Measurements from ENCODE around the gene OLFM1. TPM values are rescaled to one million over a fixed set of nuclear protein-coding genes. Genes with fewer than 3 reads are reported as not detected.

The OLFM1 gene
- polyA plus RNA-seq, 1 donor (not counting 4 experiments of a cell fraction or from before 2014, with no cell fraction given), result 0.25 TPM

DNA sequence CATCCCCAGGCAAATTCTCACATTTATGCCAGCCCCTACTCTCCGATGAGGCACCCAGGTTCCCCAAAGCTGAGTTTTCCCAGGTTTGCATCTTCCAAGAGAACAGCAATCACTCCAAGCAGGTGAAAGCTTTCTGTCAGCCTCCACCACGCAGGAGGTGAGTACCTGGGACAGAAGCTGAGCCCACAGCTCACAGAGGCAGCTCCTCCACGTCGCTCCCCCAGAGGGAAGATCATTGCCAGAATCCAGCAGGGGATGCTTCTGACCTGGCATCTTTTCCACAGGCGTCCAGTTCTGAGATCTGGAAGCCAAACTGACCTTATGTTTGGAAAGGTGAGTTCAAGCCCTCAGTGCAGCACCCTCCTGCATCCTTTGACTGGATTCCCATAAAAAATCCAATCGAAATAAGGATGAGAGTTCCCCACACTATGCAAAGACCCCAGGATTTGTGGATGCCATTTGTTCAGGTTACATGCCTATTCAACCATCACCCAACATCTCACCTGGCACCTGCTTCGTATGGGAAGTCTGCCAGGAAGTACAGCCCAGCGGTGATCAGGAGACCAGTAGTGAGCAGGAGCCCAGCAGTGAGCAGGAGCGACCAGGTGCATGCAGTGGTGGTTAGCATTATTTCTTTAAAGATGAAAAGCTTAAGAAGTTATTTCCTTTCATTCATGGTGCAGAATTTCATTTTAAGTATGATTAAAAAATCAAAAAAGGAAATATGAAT is 47.4 kb upstream of the OLFM1 start:
- dilution Hi-C loops (cut with MboI; ENCODE audit: extremely low pct_ligation_motif_present, low sequenced_read_pairs), result no loop called here

DNA sequence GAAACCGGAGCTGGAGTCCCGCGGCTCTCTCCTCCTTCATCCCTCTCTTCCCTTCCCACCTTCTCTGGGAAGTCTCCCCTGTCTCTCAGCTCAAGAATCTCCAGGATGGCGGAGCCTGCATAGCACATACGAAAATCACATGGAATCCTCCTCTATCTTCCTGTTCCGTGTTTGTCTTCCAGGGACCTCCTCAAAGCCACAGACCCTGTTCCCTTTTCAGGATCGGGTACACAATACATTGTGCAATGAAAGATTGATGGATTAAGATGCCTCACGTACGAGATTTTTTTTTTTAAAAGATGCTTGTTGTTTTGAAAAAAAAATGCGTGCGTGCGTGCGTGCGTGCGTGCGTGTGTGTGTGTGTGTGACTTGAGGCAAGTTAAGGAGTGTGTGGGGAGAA is 46.6 kb upstream of the OLFM1 start:
- H3K27ac ChIP-seq (ENCODE audit: control insufficient read depth, insufficient read depth, low read length), result no peak overlapping the region
- dilution Hi-C loops (cut with MboI; ENCODE audit: extremely low pct_ligation_motif_present, low sequenced_read_pairs), result no loop called here
- no peaks in the 10 kb centered on the region for H4K20me1 ChIP-seq (ENCODE audit: control insufficient read depth, extremely low read depth, insufficient read depth, low read length)
- no peak overlapping the region for H3K9ac ChIP-seq (ENCODE audit: control insufficient read depth, extremely low read depth, insufficient read depth, low read length)
- H3K27me3 ChIP-seq (ENCODE audit: control insufficient read depth, extremely low read depth, insufficient read depth, low read length), result peaks cover 7% of the 10 kb centered on the region
- DNase-seq (ENCODE audit: low read depth, low spot score) (no peak), FAIRE-seq (no peak)
- TF ChIP-seq EZH2 (IDR thresholded peaks at IDR 0.05; ENCODE audit: low read length), result no peak
- TF ChIP-seq, protein P1, sequence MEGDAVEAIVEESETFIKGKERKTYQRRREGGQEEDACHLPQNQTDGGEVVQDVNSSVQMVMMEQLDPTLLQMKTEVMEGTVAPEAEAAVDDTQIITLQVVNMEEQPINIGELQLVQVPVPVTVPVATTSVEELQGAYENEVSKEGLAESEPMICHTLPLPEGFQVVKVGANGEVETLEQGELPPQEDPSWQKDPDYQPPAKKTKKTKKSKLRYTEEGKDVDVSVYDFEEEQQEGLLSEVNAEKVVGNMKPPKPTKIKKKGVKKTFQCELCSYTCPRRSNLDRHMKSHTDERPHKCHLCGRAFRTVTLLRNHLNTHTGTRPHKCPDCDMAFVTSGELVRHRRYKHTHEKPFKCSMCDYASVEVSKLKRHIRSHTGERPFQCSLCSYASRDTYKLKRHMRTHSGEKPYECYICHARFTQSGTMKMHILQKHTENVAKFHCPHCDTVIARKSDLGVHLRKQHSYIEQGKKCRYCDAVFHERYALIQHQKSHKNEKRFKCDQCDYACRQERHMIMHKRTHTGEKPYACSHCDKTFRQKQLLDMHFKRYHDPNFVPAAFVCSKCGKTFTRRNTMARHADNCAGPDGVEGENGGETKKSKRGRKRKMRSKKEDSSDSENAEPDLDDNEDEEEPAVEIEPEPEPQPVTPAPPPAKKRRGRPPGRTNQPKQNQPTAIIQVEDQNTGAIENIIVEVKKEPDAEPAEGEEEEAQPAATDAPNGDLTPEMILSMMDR (optimal IDR thresholded peaks at IDR 0.05 in 1 of 3, IDR thresholded peaks at IDR 0.05 in 1 of 3, conservative IDR thresholded peaks at IDR 0.05 in 1 of 3; ENCODE audit: extremely low read depth in 1 of 3, insufficient read depth in 2 of 3, low read length in 3 of 3), result no peak
- H2AFZ ChIP-seq (ENCODE audit: control insufficient read depth, low read length), result no peak overlapping the region
- no peak overlapping the region for H3K4me3 ChIP-seq (ENCODE audit: control insufficient read depth in 2 of 3, extremely low read depth in 1 of 3, insufficient read depth in 2 of 3, low read depth in 1 of 3, low read length in 3 of 3)
- H3K9me1 ChIP-seq (ENCODE audit: control insufficient read depth, extremely low read depth, insufficient read depth, low read length), result no peaks in the 10 kb centered on the region
- no peak overlapping the region for H3K4me2 ChIP-seq (ENCODE audit: control insufficient read depth, extremely low read depth, insufficient read depth, low read depth, low read length)
- H3K36me3 ChIP-seq (ENCODE audit: control insufficient read depth in 2 of 2, extremely low read depth in 1 of 2, insufficient read depth in 2 of 2, low read length in 2 of 2), result no peaks in the 10 kb centered on the region
- no peaks in the 10 kb centered on the region for H3K9me3 ChIP-seq (ENCODE audit: control insufficient read depth, low read depth, low read length)
- no peaks in the 10 kb centered on the region for H3K79me2 ChIP-seq (ENCODE audit: control insufficient read depth, insufficient read depth, low read length)
- H3K4me1 ChIP-seq (ENCODE audit: control insufficient read depth, extremely low read depth, insufficient read depth, low read length), result no peaks in the 10 kb centered on the region

More for the DNA sequence above, 47.4 kb upstream of the OLFM1 start:
- DNase-seq (ENCODE audit: low read depth, low spot score) (no peak), FAIRE-seq (no peak)
- no peaks in the 10 kb centered on the region for H3K36me3 ChIP-seq (ENCODE audit: control insufficient read depth in 2 of 2, extremely low read depth in 1 of 2, insufficient read depth in 2 of 2, low read length in 2 of 2)
- no peaks in the 10 kb centered on the region for H3K79me2 ChIP-seq (ENCODE audit: control insufficient read depth, insufficient read depth, low read length)
- no peaks in the 10 kb centered on the region for H3K9me3 ChIP-seq (ENCODE audit: control insufficient read depth, low read depth, low read length)
- H3K4me2 ChIP-seq (ENCODE audit: control insufficient read depth, extremely low read depth, insufficient read depth, low read depth, low read length), result no peak overlapping the region
- no peak overlapping the region for H2AFZ ChIP-seq (ENCODE audit: control insufficient read depth, low read length)
- H3K4me1 ChIP-seq (ENCODE audit: control insufficient read depth, extremely low read depth, insufficient read depth, low read length), result no peaks in the 10 kb centered on the region
- TF ChIP-seq EZH2 (IDR thresholded peaks at IDR 0.05; ENCODE audit: low read length), result no peak
- no peaks in the 10 kb centered on the region for H3K9me1 ChIP-seq (ENCODE audit: control insufficient read depth, extremely low read depth, insufficient read depth, low read length)
- no peak overlapping the region for H3K4me3 ChIP-seq (ENCODE audit: control insufficient read depth in 2 of 3, extremely low read depth in 1 of 3, insufficient read depth in 2 of 3, low read depth in 1 of 3, low read length in 3 of 3)
- peaks cover 7% of the 10 kb centered on the region for H3K27me3 ChIP-seq (ENCODE audit: control insufficient read depth, extremely low read depth, insufficient read depth, low read length)
- no peaks in the 10 kb centered on the region for H4K20me1 ChIP-seq (ENCODE audit: control insufficient read depth, extremely low read depth, insufficient read depth, low read length)
- H3K27ac ChIP-seq (ENCODE audit: control insufficient read depth, insufficient read depth, low read length), result no peak overlapping the region
- no peak overlapping the region for H3K9ac ChIP-seq (ENCODE audit: control insufficient read depth, extremely low read depth, insufficient read depth, low read length)

DNA sequence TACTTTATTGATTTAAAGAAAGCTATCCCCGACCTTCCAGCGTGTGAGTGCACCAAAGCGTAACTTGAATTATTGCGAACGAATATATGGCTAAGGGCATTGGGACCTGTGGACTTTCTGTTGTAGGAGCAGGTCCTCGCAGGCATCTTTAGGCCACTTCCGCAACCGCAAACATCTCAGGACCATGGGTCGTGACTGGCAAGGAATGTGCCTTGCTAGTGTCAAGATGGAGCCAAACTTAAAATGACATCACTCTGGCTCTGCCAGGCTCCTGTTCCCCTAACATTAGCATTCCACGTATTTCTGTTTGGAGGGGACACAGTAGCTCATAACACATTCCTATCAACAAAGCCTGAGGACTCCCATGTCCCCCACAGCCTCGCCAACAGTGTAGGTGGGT is 44.1 kb upstream of the OLFM1 start:
- DNase-seq (ENCODE audit: low read depth, low spot score) (no peak), FAIRE-seq (no peak)
- H3K4me2 ChIP-seq (ENCODE audit: control insufficient read depth, extremely low read depth, insufficient read depth, low read depth, low read length), result no peak overlapping the region
- no peaks in the 10 kb centered on the region for H3K79me2 ChIP-seq (ENCODE audit: control insufficient read depth, insufficient read depth, low read length)
- no peaks in the 10 kb centered on the region for H3K9me3 ChIP-seq (ENCODE audit: control insufficient read depth, low read depth, low read length)
- no peaks in the 10 kb centered on the region for H3K4me1 ChIP-seq (ENCODE audit: control insufficient read depth, extremely low read depth, insufficient read depth, low read length)
- H3K4me3 ChIP-seq (ENCODE audit: control insufficient read depth in 2 of 3, extremely low read depth in 1 of 3, insufficient read depth in 2 of 3, low read depth in 1 of 3, low read length in 3 of 3), result no peak overlapping the region
- H3K27me3 ChIP-seq (ENCODE audit: control insufficient read depth, extremely low read depth, insufficient read depth, low read length), result peaks cover 4% of the 10 kb centered on the region
- H3K9ac ChIP-seq (ENCODE audit: control insufficient read depth, extremely low read depth, insufficient read depth, low read length), result no peak overlapping the region
- dilution Hi-C loops (cut with MboI; ENCODE audit: extremely low pct_ligation_motif_present, low sequenced_read_pairs), result no loop called here
- H2AFZ ChIP-seq (ENCODE audit: control insufficient read depth, low read length), result no peak overlapping the region
- no peaks in the 10 kb centered on the region for H3K36me3 ChIP-seq (ENCODE audit: control insufficient read depth in 2 of 2, extremely low read depth in 1 of 2, insufficient read depth in 2 of 2, low read length in 2 of 2)
- no peaks in the 10 kb centered on the region for H4K20me1 ChIP-seq (ENCODE audit: control insufficient read depth, extremely low read depth, insufficient read depth, low read length)
- H3K9me1 ChIP-seq (ENCODE audit: control insufficient read depth, extremely low read depth, insufficient read depth, low read length), result no peaks in the 10 kb centered on the region
- no peak for TF ChIP-seq EZH2 (IDR thresholded peaks at IDR 0.05; ENCODE audit: low read length)
- TF ChIP-seq, protein P1 (optimal IDR thresholded peaks at IDR 0.05 in 1 of 3, IDR thresholded peaks at IDR 0.05 in 1 of 3, conservative IDR thresholded peaks at IDR 0.05 in 1 of 3; ENCODE audit: extremely low read depth in 1 of 3, insufficient read depth in 2 of 3, low read length in 3 of 3), result no peak
- H3K27ac ChIP-seq (ENCODE audit: control insufficient read depth, insufficient read depth, low read length), result no peak overlapping the region

All from keratinocyte (primary cell).